ENCODE measurements around the gene CA10.

The CA10 gene

GRCh38 chr17:52158450-52159042, at the start of gene CA10:
TSS of gene CA10 (minus strand) at chr17:52158714.
- peaks cover 6% of the 10 kb centered on the region for H3K4me1 Mint-ChIP-seq (ENCODE audit: low read depth)
- no peak within 1 kb of the TSS for H3K4me3 Mint-ChIP-seq
- H3K27ac Mint-ChIP-seq: no peak within 1 kb of the TSS
- no peak for DNase-seq
- peaks cover 5% of the 10 kb centered on the region for H3K9me3 Mint-ChIP-seq
- no peaks in the 10 kb centered on the region for H3K36me3 Mint-ChIP-seq (ENCODE audit: low read depth)
- peaks cover 68% of the 10 kb centered on the region for H3K27me3 Mint-ChIP-seq

- Mint-ChIP-seq H3K27me3 (no peaks in the 10 kb centered on the region), H3K27ac (no peak overlapping the region), H3K36me3 (ENCODE audit: low read depth) (no peaks in the 10 kb centered on the region), H3K4me3 (no peak overlapping the region), H3K9me3 (no peaks in the 10 kb centered on the region), H3K4me1 (ENCODE audit: low read depth) (no peaks in the 10 kb centered on the region)
- no peak for DNase-seq
Measured at GRCh38 chr17:52207796-52208195, 49.3 kb upstream of the CA10 start.

- H3K4me3 Mint-ChIP-seq: no peak overlapping the region
- H3K4me1 Mint-ChIP-seq (ENCODE audit: low read depth): no peaks in the 10 kb centered on the region
- H3K27ac Mint-ChIP-seq: no peak overlapping the region
- H3K36me3 Mint-ChIP-seq (ENCODE audit: low read depth): no peaks in the 10 kb centered on the region
- H3K9me3 Mint-ChIP-seq: no peaks in the 10 kb centered on the region
- H3K27me3 Mint-ChIP-seq: no peaks in the 10 kb centered on the region
- no peak for DNase-seq
Measured at GRCh38 chr17:52202520-52203080, 44.1 kb upstream of the CA10 start.

GRCh38 chr17:52201767-52202519, 43.4 kb upstream of the CA10 start:
- no peak overlapping the region for H3K27ac Mint-ChIP-seq
- H3K4me3 Mint-ChIP-seq: no peak overlapping the region
- no peaks in the 10 kb centered on the region for H3K36me3 Mint-ChIP-seq (ENCODE audit: low read depth)
- no peaks in the 10 kb centered on the region for H3K4me1 Mint-ChIP-seq (ENCODE audit: low read depth)
- H3K9me3 Mint-ChIP-seq: no peaks in the 10 kb centered on the region
- no peaks in the 10 kb centered on the region for H3K27me3 Mint-ChIP-seq
- no peak for DNase-seq

GRCh38 chr17:52191491-52191890, 33.0 kb upstream of the CA10 start:
- H3K36me3 Mint-ChIP-seq (ENCODE audit: low read depth): no peaks in the 10 kb centered on the region
- no peaks in the 10 kb centered on the region for H3K27me3 Mint-ChIP-seq
- no peaks in the 10 kb centered on the region for H3K4me1 Mint-ChIP-seq (ENCODE audit: low read depth)
- no peak overlapping the region for H3K27ac Mint-ChIP-seq
- H3K9me3 Mint-ChIP-seq: no peaks in the 10 kb centered on the region
- H3K4me3 Mint-ChIP-seq: no peak overlapping the region
- no peak for DNase-seq

- Mint-ChIP-seq H3K27ac (no peak overlapping the region), H3K27me3 (peaks cover 7% of the 10 kb centered on the region), H3K36me3 (ENCODE audit: low read depth) (no peaks in the 10 kb centered on the region), H3K4me3 (no peak overlapping the region), H3K9me3 (no peaks in the 10 kb centered on the region), H3K4me1 (ENCODE audit: low read depth) (no peaks in the 10 kb centered on the region)
- no peak for DNase-seq
Measured at GRCh38 chr17:52181782-52182181, 23.3 kb upstream of the CA10 start.

- Mint-ChIP-seq H3K4me1 (ENCODE audit: low read depth) (no peaks in the 10 kb centered on the region), H3K36me3 (ENCODE audit: low read depth) (no peaks in the 10 kb centered on the region), H3K27me3 (peaks cover 7% of the 10 kb centered on the region), H3K4me3 (no peak overlapping the region), H3K9me3 (no peaks in the 10 kb centered on the region), H3K27ac (no peak overlapping the region)
- no peak for DNase-seq
Measured at GRCh38 chr17:52178012-52178411, 19.5 kb upstream of the CA10 start.

GRCh38 chr17:52170963-52171572, 12.6 kb upstream of the CA10 start:
- Mint-ChIP-seq H3K4me3 (no peak overlapping the region), H3K4me1 (ENCODE audit: low read depth) (no peaks in the 10 kb centered on the region), H3K36me3 (ENCODE audit: low read depth) (no peaks in the 10 kb centered on the region), H3K9me3 (peaks cover 2% of the 10 kb centered on the region), H3K27ac (no peak overlapping the region), H3K27me3 (no peaks in the 10 kb centered on the region)
- no peak for DNase-seq

- Mint-ChIP-seq H3K9me3 (peaks cover 5% of the 10 kb centered on the region), H3K4me3 (no peak overlapping the region), H3K4me1 (ENCODE audit: low read depth) (peaks cover 6% of the 10 kb centered on the region), H3K36me3 (ENCODE audit: low read depth) (no peaks in the 10 kb centered on the region), H3K27me3 (peaks cover 65% of the 10 kb centered on the region), H3K27ac (no peak overlapping the region)
- no peak for DNase-seq
Measured at GRCh38 chr17:52160136-52160567, 1.6 kb upstream of the CA10 start.

GRCh38 chr17:52159246-52160135, 977 bp upstream of the CA10 start:
- no peaks in the 10 kb centered on the region for H3K36me3 Mint-ChIP-seq (ENCODE audit: low read depth)
- no peak overlapping the region for H3K27ac Mint-ChIP-seq
- no peak for DNase-seq
- no peak overlapping the region for H3K4me3 Mint-ChIP-seq
- H3K9me3 Mint-ChIP-seq: peaks cover 5% of the 10 kb centered on the region
- H3K27me3 Mint-ChIP-seq: peaks cover 68% of the 10 kb centered on the region
- H3K4me1 Mint-ChIP-seq (ENCODE audit: low read depth): peaks cover 6% of the 10 kb centered on the region

- Mint-ChIP-seq H3K27ac (no peak overlapping the region), H3K27me3 (peaks cover 66% of the 10 kb centered on the region), H3K36me3 (ENCODE audit: low read depth) (no peaks in the 10 kb centered on the region), H3K4me3 (no peak overlapping the region), H3K4me1 (ENCODE audit: low read depth) (peaks cover 6% of the 10 kb centered on the region), H3K9me3 (peaks cover 5% of the 10 kb centered on the region)
- no peak for DNase-seq
Measured at GRCh38 chr17:52157603-52158449, 688 bp downstream of the CA10 start.

- Mint-ChIP-seq H3K27ac (no peak overlapping the region), H3K4me3 (no peak overlapping the region), H3K36me3 (ENCODE audit: low read depth) (no peaks in the 10 kb centered on the region), H3K4me1 (ENCODE audit: low read depth) (peaks cover 6% of the 10 kb centered on the region), H3K9me3 (peaks cover 5% of the 10 kb centered on the region), H3K27me3 (peaks cover 62% of the 10 kb centered on the region)
- no peak for DNase-seq
Measured at GRCh38 chr17:52156576-52157570, 1.6 kb downstream of the CA10 start.

GRCh38 chr17:52155301-52155700, 3.2 kb downstream of the CA10 start:
- Mint-ChIP-seq H3K27ac (no peak overlapping the region), H3K4me1 (ENCODE audit: low read depth) (peaks cover 6% of the 10 kb centered on the region), H3K36me3 (ENCODE audit: low read depth) (no peaks in the 10 kb centered on the region), H3K9me3 (peaks cover 2% of the 10 kb centered on the region), H3K27me3 (peaks cover 49% of the 10 kb centered on the region), H3K4me3 (no peak overlapping the region)
- DNase-seq: no peak
